H1 (cell line): ENCODE results near the gene SRR. TPM values are rescaled to one million over a fixed set of nuclear protein-coding genes. Genes with fewer than 3 reads are reported as not detected.

Source experiments
- CHD7 ChIP-seq: fragments of 300-600 bp; sonication (generic); IDR thresholded peaks from 2 replicates; pipeline ENCODE4 v1.7.1; 2012; ENCODE audit warnings: low read length, moderate library complexity, mild to moderate bottlenecking, inconsistent platforms; ENCODE audit not compliant: insufficient replicate concordance
- TAF1 ChIP-seq: IDR thresholded peaks from 2 replicates; pipeline ENCODE4 v1.6.1; 2011; ENCODE audit warnings: mild to moderate bottlenecking, low read depth, low read length
- TBP ChIP-seq: IDR thresholded peaks from 2 replicates; pipeline ENCODE4 v1.6.1; 2011; ENCODE audit warnings: low read depth, low read length, improper control_type of control experiment
- polyA plus RNA-seq, 7 experiments: library from polyadenylated mRNA; depleted of rRNA in 3 of 7; stranded (reverse) in 5 of 7; unstranded in 2 of 7; fragments of >200 nt in 5 of 7; fragments of 200-250 nt in 2 of 7; gene quantifications; 1 replicate in 5 of 7; 2 replicates in 1 of 7; 4 replicates in 1 of 7; pipeline versions ENCODE4 v1.2.1 to v1.2.3, GENCODE V29; 2011 to 2013; ENCODE audit warnings: missing spikeins in 2 of 7, mixed read lengths in 2 of 7
- total RNA-seq: library from RNA; stranded (reverse); fragmentation: NEBNext Ultra II Directional; extraction: Animal tissue kit (Norgen Biotek cat#: 25700); gene quantifications from 2 replicates; pipeline ENCODE4 v1.2.1, GENCODE V29; 2021

The SRR gene
- total and polyA plus RNA-seq, 2 of the 8 experiments (the other 6 are each of a cell fraction or from before 2014, with no cell fraction given), result 3.6 to 4.5 TPM

GRCh38 chr17:2343421-2343820 is 39.7 kb downstream of the SRR start (continued):
- TF ChIP-seq CHD7, result no peak
- no peak for TF ChIP-seq TBP
- TF ChIP-seq TAF1, result no peak
- TF ChIP-seq, all 59 proteins: peak for 0
